Body of pancreas (tissue), 4 donors: ENCODE data around the gene SURF4.
"Not testable (repeated sequence)": the region's sequence is repeated elsewhere in the genome, so short reads cannot be mapped to it uniquely, and the experiment has no call there.

ENCODE experiments used
- CTCF ChIP-seq, 7 experiments: fragments of 450-650 bp in 4 of 7; fragments of 200-600 bp in 3 of 7; sonication (generic) in 3 of 7; IDR thresholded peaks; one replicate each; pipeline ENCODE4 v1.5.1; 2016 to 2019; ENCODE audit warnings: antibody characterized with exemption in 7 of 7
- POLR2A ChIP-seq, 3 donors: fragments of 450-650 bp; IDR thresholded peaks; one replicate each; pipeline ENCODE4 v1.6.1; 2016; ENCODE audit warnings: antibody characterized with exemption in 3 of 3, mild to moderate bottlenecking in 2 of 3

- TF ChIP-seq CTCF, POLR2A (IDR thresholded peaks at IDR 0.05): not testable (repeated sequence)
These were observed 15.6 kb upstream of the SURF4 start for GRCh38 chr9:133391449-133391848.
